OCI-LY7 (cell line): ENCODE data around the gene MSLN. TPM values are rescaled to one million over a fixed set of nuclear protein-coding genes. Genes with fewer than 3 reads are reported as not detected.

Experiments
- BruUV-seq: library from RNA; stranded (reverse); fragments of 400-500 nt; replicated peaks from 2 replicates; lab custom pipeline; 2021; lab: Mats Ljungman, UMichigan
- CTCF ChIA-PET: fragments of 300-600 bp; sonication (Branson Sonifier 250); formaldehyde crosslinking; loops from one replicate; lab custom pipeline; 2022; ENCODE audit warnings: antibody characterized with exemption; ENCODE audit not compliant: unreplicated experiment; lab: Charles Lee
- POLR2A ChIA-PET: fragments of 300-600 bp; sonication (Branson Sonifier 250); formaldehyde crosslinking; loops from one replicate; lab custom pipeline; 2022; ENCODE audit warnings: antibody characterized with exemption; lab: Charles Lee
- DNase-seq: peaks from one replicate; pipeline ENCODE4 v3.0.0-alpha.2; 2015; ENCODE audit warnings: low spot score
- H2AFZ ChIP-seq: fragments of 200-600 bp; sonication (generic), shearing (Covaris generic); 2 replicates; pipeline ENCODE4 v1.6.1; 2014; ENCODE audit warnings: mild to moderate bottlenecking, antibody characterized with exemption, low read length, moderate library complexity
- H3K27ac ChIP-seq: fragments of 200-600 bp; sonication (generic); 2 replicates; pipeline ENCODE4 v1.5.1; 2014; ENCODE audit warnings: mixed run types, low read depth, mild to moderate bottlenecking, moderate library complexity, low read length, inconsistent platforms; ENCODE audit not compliant: poor library complexity, severe bottlenecking
- H3K36me3 ChIP-seq: fragments of 200-600 bp; sonication (generic); 2 replicates; pipeline ENCODE4 v1.6.1; 2014; ENCODE audit warnings: mild to moderate bottlenecking, antibody characterized with exemption, low read length, moderate library complexity, mixed read lengths; ENCODE audit not compliant: insufficient read depth
- H3K4me1 ChIP-seq: fragments of 200-600 bp; sonication (generic); 2 replicates; pipeline ENCODE4 v1.5.1; 2014; ENCODE audit warnings: mild to moderate bottlenecking, low read length; ENCODE audit not compliant: insufficient read depth, poor library complexity, severe bottlenecking
- H3K4me2 ChIP-seq: fragments of 200-600 bp; sonication (generic); 2 replicates; pipeline ENCODE4 v1.6.1; 2014; ENCODE audit warnings: mild to moderate bottlenecking, low read length
- H3K4me3 ChIP-seq: fragments of 200-600 bp; sonication (generic); 2 replicates; pipeline ENCODE4 v1.5.1; 2014; ENCODE audit warnings: mild to moderate bottlenecking, low read depth, low read length; ENCODE audit not compliant: poor library complexity, severe bottlenecking
- H3K79me2 ChIP-seq: fragments of 200-600 bp; sonication (generic); 2 replicates; pipeline ENCODE4 v1.6.1; 2016; ENCODE audit warnings: low read depth, mild to moderate bottlenecking, low read length, moderate library complexity, mixed read lengths; ENCODE audit not compliant: insufficient read depth
- H3K9me2 ChIP-seq: fragments of 200-600 bp; sonication (generic); 2 replicates; pipeline ENCODE4 v1.6.1; 2016; ENCODE audit warnings: mild to moderate bottlenecking, low read length, mixed read lengths; ENCODE audit not compliant: insufficient read depth
- H3K9me3 ChIP-seq: fragments of 200-600 bp; sonication (generic); 2 replicates; pipeline ENCODE4 v1.6.1; 2014; ENCODE audit warnings: mild to moderate bottlenecking, mixed run types, low read length, mixed read lengths
- H4K20me1 ChIP-seq: fragments of 200-600 bp; sonication (generic); 2 replicates; pipeline ENCODE4 v1.6.1; 2014; ENCODE audit warnings: mild to moderate bottlenecking, antibody characterized with exemption, low read length, moderate library complexity, mixed read lengths; ENCODE audit not compliant: insufficient read depth
- CTCF ChIP-seq: fragments of 200-600 bp; sonication (generic); conservative IDR thresholded peaks from 2 replicates; pipeline ENCODE4 v1.5.1; 2014; ENCODE audit warnings: mild to moderate bottlenecking, antibody characterized with exemption, low read length, moderate library complexity, mixed read lengths
- EZH2phosphoT487 ChIP-seq: fragments of 200-600 bp; sonication (generic); IDR thresholded peaks from 2 replicates; pipeline ENCODE4 v1.6.1; 2018; ENCODE audit warnings: low read depth, borderline replicate concordance, mild to moderate bottlenecking, mixed run types, antibody characterized with exemption, low read length, moderate library complexity, mixed read lengths
- intact Hi-C: fragments of 100-400 bp; cut with micrococcal nuclease; formaldehyde crosslinking; loops from one replicate; pipeline ENCODE4 v1.10.0; 2022; ENCODE audit not compliant: unreplicated experiment
- total RNA-seq, 2 experiments: library from RNA; depleted of rRNA in 1 of 2; stranded (reverse); fragments of >200 nt in 1 of 2; shearing (Covaris generic) in 1 of 2; gene quantifications; 2 replicates each; pipeline ENCODE4 v1.2.3, GENCODE V29; 2014 to 2022

MSLN gene
- total RNA-seq, 2 experiments from 2014 or later = 0.13 to 0.44 TPM

- Histone ChIP-seq H3K27ac (no peak overlapping the region), H3K4me3 (no peak overlapping the region), H3K9me3 (no peaks in the 10 kb centered on the region), H3K79me2 (no peaks in the 10 kb centered on the region), H3K36me3 (no peaks in the 10 kb centered on the region), H3K9me2 (no peaks in the 10 kb centered on the region), H3K4me2 (no peak overlapping the region), H2AFZ (no peak overlapping the region), H3K4me1 (no peaks in the 10 kb centered on the region), H4K20me1 (no peaks in the 10 kb centered on the region)
- ChIA-PET POLR2A (no interaction called here), CTCF (no interaction called here)
- TF ChIP-seq EZH2phosphoT487 (no peak), CTCF (peak; percentile 75)
- intact Hi-C loops = loop anchor here (2.0 kb wide), 2 partner anchors 241 to 289 kb away; no protein-coding TSS in a partner anchor
- BruUV-seq = no TSS peak
- peak; percentile 44 for DNase-seq
Observed at GRCh38 chr16:813204-813915, 52.8 kb downstream of the MSLN start.

- CTCF ChIA-PET = no interaction called here
Observed at GRCh38 chr16:813916-814412, 53.4 kb downstream of the MSLN start.

More at GRCh38 chr16:813916-814412, 53.4 kb downstream of the MSLN start:
- Histone ChIP-seq H3K4me1 (no peaks in the 10 kb centered on the region), H3K27ac (no peak overlapping the region), H3K79me2 (no peaks in the 10 kb centered on the region), H4K20me1 (no peaks in the 10 kb centered on the region), H3K9me3 (no peaks in the 10 kb centered on the region), H3K4me2 (no peak overlapping the region), H2AFZ (no peak overlapping the region), H3K36me3 (no peaks in the 10 kb centered on the region), H3K9me2 (no peaks in the 10 kb centered on the region), H3K4me3 (no peak overlapping the region)
- DNase-seq = no peak
- intact Hi-C loops = loop anchor here (2.0 kb wide), 2 partner anchors 241 to 289 kb away; no protein-coding TSS in a partner anchor
- no TSS peak for BruUV-seq
- POLR2A ChIA-PET = no interaction called here
- TF ChIP-seq CTCF (no peak), EZH2phosphoT487 (no peak)
